Heart right ventricle (tissue), 16 donors: ENCODE measurements around the gene TEPSIN. TPM values are rescaled to one million over a fixed set of nuclear protein-coding genes. Genes with fewer than 3 reads are reported as not detected.

Experiments used
- ATAC-seq, 8 donors: fragments of 200-7000 bp; cut with Tn5 transposase; one replicate each; pipeline ENCODE4 v1.9.1; 2020; ENCODE audit warnings: mild to moderate bottlenecking in 8 of 8, moderate library complexity in 8 of 8, moderate number of reproducible peaks in 1 of 8
- DNase-seq, 2 donors: peaks; one replicate each; pipeline ENCODE4 v3.0.0-alpha.2; 2020
- H3K27ac ChIP-seq, 10 donors: fragments of 200-600 bp; sonication (generic) in 2 of 10; one replicate each; pipeline versions ENCODE4 v1.5.0 to v1.8.0; 2020 to 2022; ENCODE audit warnings: mild to moderate bottlenecking in 3 of 10
- H3K27me3 ChIP-seq, 7 donors: fragments of 200-600 bp; one replicate each; pipeline ENCODE4 v1.8.0; 2021 to 2022; ENCODE audit warnings: mild to moderate bottlenecking in 2 of 7
- H3K36me3 ChIP-seq, 9 donors: fragments of 200-600 bp; sonication (generic) in 1 of 9; one replicate each; pipeline versions ENCODE4 v1.5.0 to v1.8.0; 2020 to 2022; ENCODE audit warnings: mild to moderate bottlenecking in 2 of 9
- H3K4me1 ChIP-seq, 9 donors: fragments of 200-600 bp; sonication (generic) in 1 of 9; one replicate each; pipeline versions ENCODE4 v1.5.0 to v1.8.0; 2020 to 2022; ENCODE audit warnings: mild to moderate bottlenecking in 4 of 9
- H3K4me3 ChIP-seq, 10 donors: fragments of 200-600 bp; sonication (generic) in 2 of 10; one replicate each; pipeline versions ENCODE4 v1.5.0 to v1.8.0; 2020 to 2022; ENCODE audit warnings: mild to moderate bottlenecking in 7 of 10, moderate library complexity in 2 of 10
- H3K9me3 ChIP-seq, 11 donors: fragments of 200-600 bp in 10 of 11; sonication (generic) in 2 of 11; one replicate each; pipeline versions ENCODE4 v1.5.0 to v1.8.0; 2013 to 2022; ENCODE audit warnings: mild to moderate bottlenecking in 2 of 11, control low read depth in 1 of 11, moderate library complexity in 1 of 11
- CTCF ChIP-seq, 9 donors: fragments of 200-600 bp; sonication (generic) in 2 of 9; IDR thresholded peaks; one replicate each; pipeline versions ENCODE4 v1.5.0 to v1.8.0; 2021 to 2022; ENCODE audit warnings: antibody characterized with exemption in 9 of 9, mild to moderate bottlenecking in 5 of 9, moderate library complexity in 1 of 9
- WGBS, 2 donors: extraction: QIAGEN DNeasy Blood & Tissue Kit; methylation state at CpG; one replicate each; pipeline ENCODE4 v1.1.7; 2013; ENCODE audit warnings: inconsistent platforms in 1 of 2; 5-methylcytosine and 5-hydroxymethylcytosine counted together
- intact Hi-C, 10 donors: fragments of 100-400 bp; cut with DNase I; formaldehyde crosslinking; loops; one replicate each; pipeline versions ENCODE4 v1.11.1 to v1.14.2; 2022
- polyA plus RNA-seq, 2 donors: library from polyadenylated mRNA; stranded (reverse); fragments of 200-250 nt; gene quantifications; one replicate each; pipeline ENCODE4 v1.2.3, GENCODE V29; 2013
- total RNA-seq, 10 donors: library from RNA; stranded (reverse); fragmentation: NEBNext Ultra II Directional in 3 of 10; extraction: Animal tissue kit (Norgen Biotek cat#: 25700) in 3 of 10; gene quantifications; one replicate each; pipeline versions ENCODE4 v1.2.1 to v1.2.4, GENCODE V29; 2021 to 2023
- donor health status: Arrhythmogenic right ventricular cardiomyopathy.
- donor health status: ischemic (EF 13 %, LVEDD 7.1; RV severe dilation, severe dysfunction).
- donor health status: healthy with polysubstance abuse.
- donor health status: DM: no; HTN: yes; CAD: no.
- donor health status: DM: no; HTN: no; CAD: no.
- donor health status: ischemic (EF 25% LVEDD 6.9; RV normal size, moderate dysfunction).
- donor health status: ischemic (EF 25% LVEDD 5.7; RV mildly dilated, moderate dysfunction).
- donor health status: healthy.
- donor health status: DM: yes; HTN: yes; CAD: no.
- donor health status: Ischemic cardiomyopathy.
- donor health status: ischemic (EF 35%, LVEDD 5.7; RV mildly dilated, moderate dysfunction).
- donor health status: nonischemic (EF 11% LVEDD 7.7; RV severe dilation, severe dysfunction).
- donor health status: DM: yes; HTN: yes; CAD: no.
- donor health status: PGD.
- donor health status: ischemic (EF 29% LVEDD 5.4; RV normal size, mild dysfunction).
- donor health status: nonischemic (EF 23%, LVEDD 6.1; RV moderate dilation, normal function).

TEPSIN gene
- total and polyA plus RNA-seq, 12 donors: 6.2 to 30.4 (median 9.8) TPM

GRCh38 chr17:81204578-81204977 is 34.3 kb downstream of the TEPSIN start:
- DNase-seq (no peak), ATAC-seq (no peak)
- TF ChIP-seq CTCF (IDR thresholded peaks at IDR 0.05): no peak
- intact Hi-C loops: loop anchor here in 2 of 10 donors (5.0 to 10.0 kb wide), 2 partner anchors 62 to 190 kb away; no protein-coding TSS in a partner anchor
- H3K36me3 ChIP-seq: peaks cover 0 to 42% (median 0%) of the 10 kb centered on the region in 9 donors
- no peak overlapping the region for H3K27ac ChIP-seq
- H3K9me3 ChIP-seq: no peaks in the 10 kb centered on the region
- H3K4me1 ChIP-seq: no peaks in the 10 kb centered on the region
- WGBS, 2 donors: 89 to 93% methylated on average over 10 of the region's 10 CpGs
- no peak overlapping the region for H3K4me3 ChIP-seq
- H3K27me3 ChIP-seq: no peaks in the 10 kb centered on the region

- no peaks in the 10 kb centered on the region for H3K9me3 ChIP-seq
- peaks cover 0 to 48% (median 0%) of the 10 kb centered on the region in 9 donors for H3K36me3 ChIP-seq
- no peak overlapping the region for H3K4me3 ChIP-seq
- intact Hi-C loops: loop anchor here in 2 of 10 donors (5.0 to 10.0 kb wide), 2 partner anchors 61 to 188 kb away; no protein-coding TSS in a partner anchor
- no peak overlapping the region for H3K27ac ChIP-seq
- peaks cover 0 to 11% (median 0%) of the 10 kb centered on the region in 9 donors for H3K4me1 ChIP-seq
- no peak for ATAC-seq
- no peaks in the 10 kb centered on the region for H3K27me3 ChIP-seq
- 92 to 97% methylated on average over 20 of the region's 20 CpGs for WGBS, 2 donors
- TF ChIP-seq CTCF (IDR thresholded peaks at IDR 0.05): no peak
- no peak for DNase-seq
Measured at GRCh38 chr17:81203136-81203535, 35.7 kb downstream of the TEPSIN start.

GRCh38 chr17:81202318-81202717 is 36.5 kb downstream of the TEPSIN start:
- H3K27me3 ChIP-seq: no peaks in the 10 kb centered on the region

More at GRCh38 chr17:81202318-81202717, 36.5 kb downstream of the TEPSIN start:
- Histone ChIP-seq H3K9me3 (no peaks in the 10 kb centered on the region), H3K27ac (no peak overlapping the region), H3K36me3 (peaks cover 0 to 54% (median 0%) of the 10 kb centered on the region in 9 donors), H3K4me1 (peaks cover 0 to 19% (median 0%) of the 10 kb centered on the region in 9 donors), H3K4me3 (no peak overlapping the region)
- 95 to 97% methylated on average over 10 of the region's 10 CpGs for WGBS, 2 donors
- TF ChIP-seq CTCF (IDR thresholded peaks at IDR 0.05): no peak
- intact Hi-C loops: loop anchor here in 2 of 10 donors (5.0 to 10.0 kb wide), 2 partner anchors 60 to 188 kb away; no protein-coding TSS in a partner anchor
- no peak for ATAC-seq
- DNase-seq: no peak
